Measurements from ENCODE around the gene ST6GAL1. TPM values are rescaled to one million over a fixed set of nuclear protein-coding genes. Genes with fewer than 3 reads are reported as not detected.

Gene ST6GAL1
- total and polyA plus RNA-seq, 10 of the 15 experiments (the other 5 are each of a cell fraction or from before 2014, with no cell fraction given) = 74.2 to 248 (median 149) TPM

DNA sequence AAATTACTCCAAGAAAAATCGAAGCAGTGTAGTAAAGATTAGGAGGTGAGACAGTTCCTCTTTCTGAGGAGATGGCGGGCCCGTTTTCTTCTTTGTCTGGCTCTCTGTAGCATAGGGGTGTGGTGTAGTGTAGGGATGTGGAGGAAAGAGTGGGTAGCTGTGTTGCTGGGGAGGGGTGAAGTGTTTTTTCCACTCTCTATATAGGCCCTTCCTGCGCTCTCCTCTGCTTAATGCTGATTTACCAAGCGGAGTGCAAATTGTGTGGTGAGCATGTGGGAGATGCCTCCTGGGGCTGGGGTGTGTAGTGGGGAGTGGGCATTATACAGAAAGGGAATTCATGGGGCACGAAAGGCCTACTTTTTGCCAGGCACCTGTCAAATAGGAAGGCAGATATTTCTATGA is 94.9 kb downstream of the ST6GAL1 start (continued):
- TF ChIP-seq RUNX3 (IDR thresholded peaks at IDR 0.05; ENCODE audit: low read length) = peak; percentile 51; the same call in 1 of the 2 replicates
- TF ChIP-seq HDGF (IDR thresholded peaks at IDR 0.05) = 0 out of 2 replicates have a peak, but pooled peaks have one; percentile 49
- TF ChIP-seq SRF (IDR thresholded peaks at IDR 0.05; ENCODE audit: low read depth in 2 of 2, low read length in 2 of 2) = no peak
- TF ChIP-seq NFYA (IDR thresholded peaks at IDR 0.05; ENCODE audit: borderline replicate concordance, low read depth, low read length) = no peak
- no peak for TF ChIP-seq ASH2L (IDR thresholded peaks at IDR 0.05; ENCODE audit: borderline replicate concordance, low read depth)
- no peak for TF ChIP-seq KLF5 (IDR thresholded peaks at IDR 0.05; ENCODE audit: partially characterized antibody)
- TF ChIP-seq POLR2AphosphoS2 (IDR thresholded peaks at IDR 0.05; ENCODE audit: low read depth, low read length) = no peak
- TF ChIP-seq BRCA1 (IDR thresholded peaks at IDR 0.05; ENCODE audit: low read depth, low read length) = no peak
- TF ChIP-seq, protein P1, sequence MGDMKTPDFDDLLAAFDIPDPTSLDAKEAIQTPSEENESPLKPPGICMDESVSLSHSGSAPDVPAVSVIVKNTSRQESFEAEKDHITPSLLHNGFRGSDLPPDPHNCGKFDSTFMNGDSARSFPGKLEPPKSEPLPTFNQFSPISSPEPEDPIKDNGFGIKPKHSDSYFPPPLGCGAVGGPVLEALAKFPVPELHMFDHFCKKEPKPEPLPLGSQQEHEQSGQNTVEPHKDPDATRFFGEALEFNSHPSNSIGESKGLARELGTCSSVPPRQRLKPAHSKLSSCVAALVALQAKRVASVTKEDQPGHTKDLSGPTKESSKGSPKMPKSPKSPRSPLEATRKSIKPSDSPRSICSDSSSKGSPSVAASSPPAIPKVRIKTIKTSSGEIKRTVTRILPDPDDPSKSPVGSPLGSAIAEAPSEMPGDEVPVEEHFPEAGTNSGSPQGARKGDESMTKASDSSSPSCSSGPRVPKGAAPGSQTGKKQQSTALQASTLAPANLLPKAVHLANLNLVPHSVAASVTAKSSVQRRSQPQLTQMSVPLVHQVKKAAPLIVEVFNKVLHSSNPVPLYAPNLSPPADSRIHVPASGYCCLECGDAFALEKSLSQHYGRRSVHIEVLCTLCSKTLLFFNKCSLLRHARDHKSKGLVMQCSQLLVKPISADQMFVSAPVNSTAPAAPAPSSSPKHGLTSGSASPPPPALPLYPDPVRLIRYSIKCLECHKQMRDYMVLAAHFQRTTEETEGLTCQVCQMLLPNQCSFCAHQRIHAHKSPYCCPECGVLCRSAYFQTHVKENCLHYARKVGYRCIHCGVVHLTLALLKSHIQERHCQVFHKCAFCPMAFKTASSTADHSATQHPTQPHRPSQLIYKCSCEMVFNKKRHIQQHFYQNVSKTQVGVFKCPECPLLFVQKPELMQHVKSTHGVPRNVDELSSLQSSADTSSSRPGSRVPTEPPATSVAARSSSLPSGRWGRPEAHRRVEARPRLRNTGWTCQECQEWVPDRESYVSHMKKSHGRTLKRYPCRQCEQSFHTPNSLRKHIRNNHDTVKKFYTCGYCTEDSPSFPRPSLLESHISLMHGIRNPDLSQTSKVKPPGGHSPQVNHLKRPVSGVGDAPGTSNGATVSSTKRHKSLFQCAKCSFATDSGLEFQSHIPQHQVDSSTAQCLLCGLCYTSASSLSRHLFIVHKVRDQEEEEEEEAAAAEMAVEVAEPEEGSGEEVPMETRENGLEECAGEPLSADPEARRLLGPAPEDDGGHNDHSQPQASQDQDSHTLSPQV (IDR thresholded peaks at IDR 0.05) = no peak
- no peak for TF ChIP-seq ZNF274 (IDR thresholded peaks at IDR 0.05; ENCODE audit: insufficient read depth, insufficient read length)
- no peak for TF ChIP-seq SREBF2 (IDR thresholded peaks at IDR 0.05; ENCODE audit: low read length)
- TF ChIP-seq EGR1 (IDR thresholded peaks at IDR 0.05; ENCODE audit: borderline replicate concordance in 1 of 2, low read depth in 2 of 2, low read length in 2 of 2) = no peak
- no peak for TF ChIP-seq BMI1 (IDR thresholded peaks at IDR 0.05; ENCODE audit: borderline replicate concordance)
- TF ChIP-seq, protein P2, sequence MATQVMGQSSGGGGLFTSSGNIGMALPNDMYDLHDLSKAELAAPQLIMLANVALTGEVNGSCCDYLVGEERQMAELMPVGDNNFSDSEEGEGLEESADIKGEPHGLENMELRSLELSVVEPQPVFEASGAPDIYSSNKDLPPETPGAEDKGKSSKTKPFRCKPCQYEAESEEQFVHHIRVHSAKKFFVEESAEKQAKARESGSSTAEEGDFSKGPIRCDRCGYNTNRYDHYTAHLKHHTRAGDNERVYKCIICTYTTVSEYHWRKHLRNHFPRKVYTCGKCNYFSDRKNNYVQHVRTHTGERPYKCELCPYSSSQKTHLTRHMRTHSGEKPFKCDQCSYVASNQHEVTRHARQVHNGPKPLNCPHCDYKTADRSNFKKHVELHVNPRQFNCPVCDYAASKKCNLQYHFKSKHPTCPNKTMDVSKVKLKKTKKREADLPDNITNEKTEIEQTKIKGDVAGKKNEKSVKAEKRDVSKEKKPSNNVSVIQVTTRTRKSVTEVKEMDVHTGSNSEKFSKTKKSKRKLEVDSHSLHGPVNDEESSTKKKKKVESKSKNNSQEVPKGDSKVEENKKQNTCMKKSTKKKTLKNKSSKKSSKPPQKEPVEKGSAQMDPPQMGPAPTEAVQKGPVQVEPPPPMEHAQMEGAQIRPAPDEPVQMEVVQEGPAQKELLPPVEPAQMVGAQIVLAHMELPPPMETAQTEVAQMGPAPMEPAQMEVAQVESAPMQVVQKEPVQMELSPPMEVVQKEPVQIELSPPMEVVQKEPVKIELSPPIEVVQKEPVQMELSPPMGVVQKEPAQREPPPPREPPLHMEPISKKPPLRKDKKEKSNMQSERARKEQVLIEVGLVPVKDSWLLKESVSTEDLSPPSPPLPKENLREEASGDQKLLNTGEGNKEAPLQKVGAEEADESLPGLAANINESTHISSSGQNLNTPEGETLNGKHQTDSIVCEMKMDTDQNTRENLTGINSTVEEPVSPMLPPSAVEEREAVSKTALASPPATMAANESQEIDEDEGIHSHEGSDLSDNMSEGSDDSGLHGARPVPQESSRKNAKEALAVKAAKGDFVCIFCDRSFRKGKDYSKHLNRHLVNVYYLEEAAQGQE (IDR thresholded peaks at IDR 0.05; ENCODE audit: low read depth, low read length) = no peak
- TF ChIP-seq, protein P3, sequence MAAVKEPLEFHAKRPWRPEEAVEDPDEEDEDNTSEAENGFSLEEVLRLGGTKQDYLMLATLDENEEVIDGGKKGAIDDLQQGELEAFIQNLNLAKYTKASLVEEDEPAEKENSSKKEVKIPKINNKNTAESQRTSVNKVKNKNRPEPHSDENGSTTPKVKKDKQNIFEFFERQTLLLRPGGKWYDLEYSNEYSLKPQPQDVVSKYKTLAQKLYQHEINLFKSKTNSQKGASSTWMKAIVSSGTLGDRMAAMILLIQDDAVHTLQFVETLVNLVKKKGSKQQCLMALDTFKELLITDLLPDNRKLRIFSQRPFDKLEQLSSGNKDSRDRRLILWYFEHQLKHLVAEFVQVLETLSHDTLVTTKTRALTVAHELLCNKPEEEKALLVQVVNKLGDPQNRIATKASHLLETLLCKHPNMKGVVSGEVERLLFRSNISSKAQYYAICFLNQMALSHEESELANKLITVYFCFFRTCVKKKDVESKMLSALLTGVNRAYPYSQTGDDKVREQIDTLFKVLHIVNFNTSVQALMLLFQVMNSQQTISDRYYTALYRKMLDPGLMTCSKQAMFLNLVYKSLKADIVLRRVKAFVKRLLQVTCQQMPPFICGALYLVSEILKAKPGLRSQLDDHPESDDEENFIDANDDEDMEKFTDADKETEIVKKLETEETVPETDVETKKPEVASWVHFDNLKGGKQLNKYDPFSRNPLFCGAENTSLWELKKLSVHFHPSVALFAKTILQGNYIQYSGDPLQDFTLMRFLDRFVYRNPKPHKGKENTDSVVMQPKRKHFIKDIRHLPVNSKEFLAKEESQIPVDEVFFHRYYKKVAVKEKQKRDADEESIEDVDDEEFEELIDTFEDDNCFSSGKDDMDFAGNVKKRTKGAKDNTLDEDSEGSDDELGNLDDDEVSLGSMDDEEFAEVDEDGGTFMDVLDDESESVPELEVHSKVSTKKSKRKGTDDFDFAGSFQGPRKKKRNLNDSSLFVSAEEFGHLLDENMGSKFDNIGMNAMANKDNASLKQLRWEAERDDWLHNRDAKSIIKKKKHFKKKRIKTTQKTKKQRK (IDR thresholded peaks at IDR 0.05; ENCODE audit: low read depth, low read length) = no peak
- TF ChIP-seq, protein P4, sequence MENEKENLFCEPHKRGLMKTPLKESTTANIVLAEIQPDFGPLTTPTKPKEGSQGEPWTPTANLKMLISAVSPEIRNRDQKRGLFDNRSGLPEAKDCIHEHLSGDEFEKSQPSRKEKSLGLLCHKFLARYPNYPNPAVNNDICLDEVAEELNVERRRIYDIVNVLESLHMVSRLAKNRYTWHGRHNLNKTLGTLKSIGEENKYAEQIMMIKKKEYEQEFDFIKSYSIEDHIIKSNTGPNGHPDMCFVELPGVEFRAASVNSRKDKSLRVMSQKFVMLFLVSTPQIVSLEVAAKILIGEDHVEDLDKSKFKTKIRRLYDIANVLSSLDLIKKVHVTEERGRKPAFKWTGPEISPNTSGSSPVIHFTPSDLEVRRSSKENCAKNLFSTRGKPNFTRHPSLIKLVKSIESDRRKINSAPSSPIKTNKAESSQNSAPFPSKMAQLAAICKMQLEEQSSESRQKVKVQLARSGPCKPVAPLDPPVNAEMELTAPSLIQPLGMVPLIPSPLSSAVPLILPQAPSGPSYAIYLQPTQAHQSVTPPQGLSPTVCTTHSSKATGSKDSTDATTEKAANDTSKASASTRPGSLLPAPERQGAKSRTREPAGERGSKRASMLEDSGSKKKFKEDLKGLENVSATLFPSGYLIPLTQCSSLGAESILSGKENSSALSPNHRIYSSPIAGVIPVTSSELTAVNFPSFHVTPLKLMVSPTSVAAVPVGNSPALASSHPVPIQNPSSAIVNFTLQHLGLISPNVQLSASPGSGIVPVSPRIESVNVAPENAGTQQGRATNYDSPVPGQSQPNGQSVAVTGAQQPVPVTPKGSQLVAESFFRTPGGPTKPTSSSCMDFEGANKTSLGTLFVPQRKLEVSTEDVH (IDR thresholded peaks at IDR 0.05; ENCODE audit: low read depth, partially characterized antibody) = no peak
- no peak for TF ChIP-seq FOXM1 (IDR thresholded peaks at IDR 0.05; ENCODE audit: low read depth, low read length)

Measured in GM12878 (cell line).